Neuronal stem cell (in vitro differentiated cells): ENCODE data around the gene BLM.
"Not testable (repeated sequence)": the region's sequence is repeated elsewhere in the genome, so short reads cannot be mapped to it uniquely, and the experiment has no call there.

Experiments used
- DNase-seq: peaks from one replicate; pipeline ENCODE4 v3.0.0-alpha.2; 2013; ENCODE audit warnings: low spot score
- H2AFZ ChIP-seq: one replicate; pipeline ENCODE4 v1.6.1; 2013; ENCODE audit warnings: mild to moderate bottlenecking, low read length, inconsistent platforms
- H2AK5ac ChIP-seq: 2 replicates; pipeline ENCODE4 v1.6.1; 2013; ENCODE audit warnings: low read depth, mild to moderate bottlenecking, inconsistent platforms, low read length, moderate library complexity, mixed read lengths
- H2BK120ac ChIP-seq: 2 replicates; pipeline ENCODE4 v1.6.1; 2013; ENCODE audit warnings: low read depth, mild to moderate bottlenecking, inconsistent platforms, low read length, moderate library complexity, mixed read lengths
- H2BK12ac ChIP-seq: one replicate; pipeline ENCODE4 v1.6.1; 2013; ENCODE audit warnings: low read length, inconsistent platforms
- H2BK15ac ChIP-seq: 2 replicates; pipeline ENCODE4 v1.6.1; 2013; ENCODE audit warnings: mild to moderate bottlenecking, low read length, inconsistent platforms, mixed read lengths
- H2BK5ac ChIP-seq: one replicate; pipeline ENCODE4 v1.6.1; 2013; ENCODE audit warnings: inconsistent platforms, mild to moderate bottlenecking, low read length, moderate library complexity
- H3K14ac ChIP-seq: one replicate; pipeline ENCODE4 v1.6.1; 2013; ENCODE audit warnings: low read length, inconsistent platforms
- H3K18ac ChIP-seq: 2 replicates; pipeline ENCODE4 v1.6.1; 2013; ENCODE audit warnings: low read length, inconsistent platforms
- H3K23ac ChIP-seq: 2 replicates; pipeline ENCODE4 v1.6.1; 2013; ENCODE audit warnings: low read depth, mild to moderate bottlenecking, mixed read lengths, low read length, inconsistent platforms; ENCODE audit not compliant: poor library complexity
- H3K27ac ChIP-seq: replicated peaks from 3 replicates; pipeline ENCODE4 v1.5.1; 2013; ENCODE audit warnings: low read length, inconsistent platforms
- H3K27me3 ChIP-seq, 3 experiments: 2 replicates each; pipeline ENCODE4 v1.6.1; 2013; ENCODE audit warnings: low read length in 3 of 3, mild to moderate bottlenecking in 2 of 3, inconsistent platforms in 1 of 3, low read depth in 1 of 3, mixed read lengths in 1 of 3, moderate library complexity in 1 of 3; ENCODE audit not compliant: control insufficient read depth in 3 of 3, insufficient read depth in 3 of 3
- H3K36me3 ChIP-seq, 2 donors: replicated peaks in 1 of 2; 2 replicates each; pipeline ENCODE4 v1.6.1; 2013; ENCODE audit warnings: low read length in 2 of 2; ENCODE audit not compliant: control insufficient read depth in 2 of 2, insufficient read depth in 2 of 2
- H3K4ac ChIP-seq: 2 replicates; pipeline ENCODE4 v1.6.1; 2013; ENCODE audit warnings: inconsistent platforms, mild to moderate bottlenecking, low read length, moderate library complexity
- H3K4me1 ChIP-seq, 2 donors: 1 replicate in 1 of 2; 2 replicates in 1 of 2; pipeline ENCODE4 v1.6.1; 2013; ENCODE audit warnings: low read length in 2 of 2, low read depth in 1 of 2; ENCODE audit not compliant: control insufficient read depth in 2 of 2, insufficient read depth in 1 of 2
- H3K4me2 ChIP-seq: one replicate; pipeline ENCODE4 v1.6.1; 2013; ENCODE audit warnings: mild to moderate bottlenecking, low read length, inconsistent platforms; ENCODE audit not compliant: insufficient read depth, poor library complexity, severe bottlenecking
- H3K4me3 ChIP-seq, 2 donors: 2 replicates each; pipeline ENCODE4 v1.5.1; 2013; ENCODE audit warnings: low read length in 2 of 2, mild to moderate bottlenecking in 2 of 2, inconsistent platforms in 1 of 2, moderate library complexity in 1 of 2
- H3K79me1 ChIP-seq: one replicate; pipeline ENCODE4 v1.6.1; 2013; ENCODE audit warnings: low read depth, mild to moderate bottlenecking, inconsistent platforms, low read length, moderate library complexity
- H3K9ac ChIP-seq: one replicate; pipeline ENCODE4 v1.6.1; 2013; ENCODE audit warnings: mild to moderate bottlenecking, low read depth, low read length, inconsistent platforms; ENCODE audit not compliant: poor library complexity
- H3K9me3 ChIP-seq, 2 donors: replicated peaks in 1 of 2; 2 replicates each; pipeline versions ENCODE3 to v1.6.1; 2013; ENCODE audit warnings: low read length in 2 of 2, mild to moderate bottlenecking in 2 of 2, inconsistent platforms in 1 of 2, low read depth in 1 of 2, mixed read lengths in 1 of 2, moderate library complexity in 1 of 2; ENCODE audit not compliant: control insufficient read depth in 2 of 2, insufficient read depth in 1 of 2
- H4K8ac ChIP-seq: one replicate; pipeline ENCODE4 v1.6.1; 2013; ENCODE audit warnings: low read depth, mild to moderate bottlenecking, inconsistent platforms, low read length, moderate library complexity
- H4K91ac ChIP-seq: one replicate; pipeline ENCODE4 v1.6.1; 2013; ENCODE audit warnings: low read length, low read depth, mild to moderate bottlenecking, inconsistent platforms; ENCODE audit not compliant: poor library complexity
- WGBS, 2 donors: extraction: QIAGEN DNeasy Blood & Tissue Kit; methylation state at CpG; one replicate each; pipeline ENCODE4 v1.1.7; 2013; ENCODE audit warnings: missing lambda C conversion rate in 2 of 2, mixed read lengths in 1 of 2; ENCODE audit not compliant: insufficient read length in 2 of 2, insufficient replicate concordance in 1 of 2; ENCODE audit errors: extremely low coverage in 2 of 2; 5-methylcytosine and 5-hydroxymethylcytosine counted together

The BLM gene

GRCh38 chr15:90730290-90730689, 13.1 kb downstream of the BLM start:
- H3K79me1 ChIP-seq: peaks cover 3% of the 10 kb centered on the region
- no peak overlapping the region for H3K18ac ChIP-seq
- H3K36me3 ChIP-seq: peaks cover 4 to 80% of the 10 kb centered on the region in 2 donors
- WGBS, 2 donors: no CpG with 5 or more reads among the region's 6 CpGs
- H2AK5ac ChIP-seq: no peak overlapping the region
- DNase-seq: no peak
- H2BK5ac ChIP-seq: no peak overlapping the region
- H3K9me3 ChIP-seq: peaks cover 0 to 11% of the 10 kb centered on the region in 2 donors
- no peak overlapping the region for H3K4ac ChIP-seq
- H3K27ac ChIP-seq: no peak overlapping the region
- no peak overlapping the region for H2AFZ ChIP-seq
- H3K4me1 ChIP-seq: no peaks in the 10 kb centered on the region
- H3K14ac ChIP-seq: no peak overlapping the region
- H2BK120ac ChIP-seq: no peak overlapping the region
- no peak overlapping the region for H3K9ac ChIP-seq
- H2BK12ac ChIP-seq: no peak overlapping the region
- H4K91ac ChIP-seq: no peak overlapping the region
- H4K8ac ChIP-seq: no peak overlapping the region
- no peak overlapping the region for H3K4me2 ChIP-seq
- H3K27me3 ChIP-seq: no peaks in the 10 kb centered on the region
- no peak overlapping the region for H2BK15ac ChIP-seq
- no peak overlapping the region for H3K4me3 ChIP-seq
- no peak overlapping the region for H3K23ac ChIP-seq

DNA sequence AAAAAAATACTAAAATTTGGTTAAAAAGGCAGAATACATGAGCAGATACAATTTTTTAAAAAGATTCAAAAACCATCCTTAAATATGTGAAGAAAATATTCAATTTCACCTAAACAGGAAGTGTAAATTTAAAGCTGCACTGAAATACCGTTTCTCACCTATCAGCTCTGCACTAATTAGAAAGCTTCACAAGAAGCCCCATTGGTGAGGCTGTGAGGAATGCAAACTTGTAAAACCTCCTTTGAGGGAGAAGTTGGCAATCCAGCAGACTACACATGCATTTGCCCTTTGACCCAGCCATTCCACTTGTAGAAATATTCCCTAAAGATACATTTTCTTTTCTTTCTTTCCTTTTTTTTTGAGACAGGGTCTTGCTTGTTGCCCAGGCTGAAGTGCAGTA, 18.8 kb downstream of the BLM start:
- Histone ChIP-seq H3K18ac (no peak overlapping the region), H3K9ac (no peak overlapping the region), H2BK120ac (no peak overlapping the region), H3K4me2 (no peak overlapping the region), H3K27me3 (no peaks in the 10 kb centered on the region), H4K8ac (no peak overlapping the region), H3K27ac (no peak overlapping the region), H3K36me3 (peaks cover 1 to 67% of the 10 kb centered on the region in 2 donors), H3K4ac (no peak overlapping the region), H2BK12ac (no peak overlapping the region), H3K79me1 (peaks cover 2% of the 10 kb centered on the region), H2AFZ (no peak overlapping the region), H3K4me1 (no peaks in the 10 kb centered on the region), H2AK5ac (no peak overlapping the region), H2BK15ac (no peak overlapping the region), H3K23ac (no peak overlapping the region), H2BK5ac (no peak overlapping the region), H4K91ac (no peak overlapping the region), H3K14ac (no peak overlapping the region), H3K9me3 (peaks cover 0 to 16% of the 10 kb centered on the region in 2 donors), H3K4me3 (no peak overlapping the region)
- WGBS, 2 donors: no CpG with 5 or more reads among the region's 1 CpG
- DNase-seq: no peak

GRCh38 chr15:90740545-90740944, 23.4 kb downstream of the BLM start:
- not testable (repeated sequence) for H3K14ac ChIP-seq, H3K27me3 ChIP-seq, H3K4me2 ChIP-seq, H4K8ac ChIP-seq, H3K4me3 ChIP-seq, H2BK5ac ChIP-seq, H2BK12ac ChIP-seq, H4K91ac ChIP-seq, H3K9me3 ChIP-seq, H3K23ac ChIP-seq, H3K27ac ChIP-seq, H2BK15ac ChIP-seq, H2AFZ ChIP-seq, H3K18ac ChIP-seq, H2BK120ac ChIP-seq, H3K4me1 ChIP-seq, H3K79me1 ChIP-seq, H3K9ac ChIP-seq, H2AK5ac ChIP-seq, H3K4ac ChIP-seq, DNase-seq
- H3K36me3 ChIP-seq: peaks cover 3 to 56% of the 10 kb centered on the region in 2 donors
- no CpG with 5 or more reads among the region's 3 CpGs for WGBS, 2 donors

DNA sequence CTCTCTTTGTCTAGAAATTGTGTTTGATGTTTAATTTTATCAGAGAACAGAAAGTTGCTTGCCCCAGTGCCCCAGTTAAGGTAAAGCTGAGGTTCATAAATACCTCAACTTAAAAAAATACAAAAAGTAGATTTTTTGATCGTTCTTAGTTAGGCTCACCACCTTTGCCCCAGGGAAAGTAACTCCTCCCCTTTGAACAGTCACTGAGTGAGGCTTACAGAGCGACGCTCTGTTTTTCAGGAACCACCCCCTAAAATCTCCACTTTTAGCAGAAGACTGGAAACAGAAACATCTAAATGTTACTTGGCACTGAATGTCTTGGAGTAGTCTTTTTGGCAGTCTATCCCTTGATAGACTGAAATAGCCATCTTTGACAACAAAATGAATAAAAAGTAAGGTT, 24.9 kb downstream of the BLM start:
- no CpG with 5 or more reads among the region's 3 CpGs for WGBS, 2 donors
- no peak overlapping the region for H2AFZ ChIP-seq
- H3K4ac ChIP-seq: no peak overlapping the region
- peaks cover 0 to 2% of the 10 kb centered on the region in 2 donors for H3K4me1 ChIP-seq
- H2BK15ac ChIP-seq: no peak overlapping the region
- peaks cover 1 to 43% of the 10 kb centered on the region in 2 donors for H3K36me3 ChIP-seq
- no peak overlapping the region for H3K4me3 ChIP-seq
- H3K9ac ChIP-seq: no peak overlapping the region
- no peak overlapping the region for H3K14ac ChIP-seq
- no peak overlapping the region for H2BK120ac ChIP-seq
- no peak overlapping the region for H4K8ac ChIP-seq
- H3K18ac ChIP-seq: no peak overlapping the region
- H2BK5ac ChIP-seq: no peak overlapping the region
- H3K27me3 ChIP-seq: no peaks in the 10 kb centered on the region
- no peak for DNase-seq
- H2AK5ac ChIP-seq: no peak overlapping the region
- no peak overlapping the region for H3K27ac ChIP-seq
- H3K79me1 ChIP-seq: peaks cover 6% of the 10 kb centered on the region
- H3K23ac ChIP-seq: no peak overlapping the region
- H3K4me2 ChIP-seq: no peak overlapping the region
- H3K9me3 ChIP-seq: peaks cover 0 to 6% of the 10 kb centered on the region in 2 donors
- H2BK12ac ChIP-seq: no peak overlapping the region
- H4K91ac ChIP-seq: no peak overlapping the region
